ENCODE results near the gene RCOR3.

GRCh38 chr1:211341999-211342398 is 82.8 kb downstream of the RCOR3 start:
- TF ChIP-seq ZNF274 (IDR thresholded peaks at IDR 0.05; ENCODE audit: low read depth, low read length) = no peak
- TF ChIP-seq YY1 (IDR thresholded peaks at IDR 0.05; ENCODE audit: insufficient read depth, insufficient read length) = no peak
